Measurements from ENCODE around the gene RBM8A. TPM values are rescaled to one million over a fixed set of nuclear protein-coding genes. Genes with fewer than 3 reads are reported as not detected.

The RBM8A gene
- total RNA-seq, 2 experiments from 2014 or later = 293 to 330 TPM

DNA sequence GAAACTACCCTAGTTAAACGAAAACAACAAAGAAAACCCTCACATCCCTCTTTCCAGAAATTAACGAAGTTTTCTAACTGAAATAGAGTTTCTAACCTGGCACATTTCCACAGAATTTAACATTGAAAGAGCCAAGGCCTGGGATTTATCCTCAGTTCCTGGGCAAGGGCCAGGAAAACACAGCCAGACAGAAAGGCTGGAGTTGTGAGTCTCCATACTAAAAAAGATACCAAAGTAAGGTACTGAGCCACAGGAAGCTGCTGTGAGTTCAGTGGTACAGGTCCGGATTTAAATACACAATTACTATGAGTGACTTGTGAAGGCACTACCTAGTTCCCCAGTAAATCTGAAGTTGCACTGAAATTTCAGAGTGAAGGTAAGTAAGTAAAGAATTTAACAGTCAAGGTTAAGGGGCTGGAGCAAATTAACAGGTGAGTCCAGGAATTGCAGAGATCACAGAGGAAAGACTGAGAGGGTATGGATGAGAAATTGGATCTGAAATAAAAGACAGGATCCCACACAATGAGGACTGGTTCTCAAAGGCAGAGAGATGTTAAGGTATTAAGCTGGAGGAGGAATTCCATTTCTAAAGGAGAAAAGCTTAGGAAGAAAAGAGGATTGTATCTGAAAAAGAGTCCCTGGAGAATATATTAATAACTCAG, 29.6 kb upstream of the RBM8A start:
- Mint-ChIP-seq H3K4me3 (peak overlapping the region; percentile 87), H3K27me3 (no peaks in the 10 kb centered on the region), H3K36me3 (ENCODE audit: low read depth) (peaks cover 19% of the 10 kb centered on the region), H3K9me3 (ENCODE audit: low read depth) (no peaks in the 10 kb centered on the region), H3K27ac (peak overlapping the region; percentile 93), H3K4me1 (peaks cover 61% of the 10 kb centered on the region)
- no peak for DNase-seq
- POLR2A ChIA-PET = interaction anchor here (1.1 to 3.5 kb wide), 6 partner anchors 22 to 95 kb away, joined by 3 to 43 read pairs (median 8); partner anchors contain the start of gene RBM8A
- intact Hi-C loops (cut with DNase I, micrococcal nuclease) = loop anchor here (1.0 to 2.0 kb wide), 6 partner anchors 7 to 98 kb away; partner anchors contain the start of genes ANKRD34A (in 1 of the 2), ANKRD35 (in 1 of the 2), PIAS3 (in 1 of the 2) and POLR3GL (in 1 of the 2)
- CTCF ChIA-PET = interaction anchor here (0.5 to 5.1 kb wide), 6 partner anchors 8 to 359 kb away, joined by 3 to 38 read pairs (median 4); partner anchors contain the start of genes ANKRD34A, POLR3GL and RBM8A
- no peak for ATAC-seq

GRCh38 chr1:145956361-145956760, 29.1 kb upstream of the RBM8A start:
- peak overlapping the region; percentile 87 for H3K4me3 Mint-ChIP-seq
- ChIA-PET POLR2A (interaction anchor here (0.7 to 3.5 kb wide), 3 partner anchors 28 to 95 kb away, joined by 3 to 43 read pairs (median 4); partner anchors contain the start of gene RBM8A), CTCF (interaction anchor here (0.5 to 5.1 kb wide), 5 partner anchors 8 to 97 kb away, joined by 3 to 38 read pairs (median 5); partner anchors contain the start of genes ANKRD34A, PIAS3, POLR3GL and RBM8A)
- peaks cover 66% of the 10 kb centered on the region for H3K4me1 Mint-ChIP-seq
- no peaks in the 10 kb centered on the region for H3K9me3 Mint-ChIP-seq (ENCODE audit: low read depth)
- ATAC-seq (no peak), DNase-seq (no peak)
- H3K36me3 Mint-ChIP-seq (ENCODE audit: low read depth) = peaks cover 21% of the 10 kb centered on the region
- intact Hi-C loops (cut with DNase I, micrococcal nuclease) = loop anchor here in 1 of 2 experiments (1.0 to 2.0 kb wide), 2 partner anchors 8 to 98 kb away; partner anchors contain the start of genes ANKRD34A, PIAS3 and POLR3GL
- H3K27me3 Mint-ChIP-seq = no peaks in the 10 kb centered on the region
- peak overlapping the region; percentile 93 for H3K27ac Mint-ChIP-seq

- Mint-ChIP-seq H3K4me1 (peaks cover 70% of the 10 kb centered on the region), H3K27ac (peak overlapping the region; percentile 21), H3K4me3 (peak overlapping the region; percentile 1), H3K9me3 (ENCODE audit: low read depth) (no peaks in the 10 kb centered on the region), H3K36me3 (ENCODE audit: low read depth) (peaks cover 19% of the 10 kb centered on the region), H3K27me3 (no peaks in the 10 kb centered on the region)
- DNase-seq = no peak
- no peak for ATAC-seq
- CTCF ChIA-PET = interaction anchor here (0.6 to 5.1 kb wide), 8 partner anchors 9 to 96 kb away, joined by 3 to 38 read pairs (median 4); partner anchors contain the start of genes ANKRD34A, PIAS3, POLR3GL and RBM8A
- POLR2A ChIA-PET = no interaction called here
- intact Hi-C loops (cut with DNase I, micrococcal nuclease) = no loop called here
Observed at GRCh38 chr1:145955436-145955835, 28.2 kb upstream of the RBM8A start.

DNA sequence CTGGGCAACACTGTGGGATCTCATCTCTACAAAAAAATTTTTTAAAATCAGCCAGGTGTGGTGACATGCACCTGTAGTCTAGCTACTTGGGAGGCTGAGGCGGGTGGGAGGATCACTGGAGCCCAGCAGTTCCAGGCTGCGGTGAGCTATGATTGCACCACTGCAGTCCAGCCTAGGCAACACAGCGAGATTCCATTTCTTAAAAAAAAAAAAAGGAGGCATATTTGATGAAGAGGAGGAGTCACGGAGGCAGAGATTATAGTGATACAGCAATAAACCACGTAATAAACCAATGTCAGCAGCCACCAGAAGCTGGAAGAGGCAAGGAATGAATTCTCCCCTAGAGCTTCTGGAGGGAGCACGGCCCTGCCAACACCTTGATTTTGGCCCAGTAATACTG, 26.6 kb upstream of the RBM8A start:
- no peak overlapping the region for H3K4me3 Mint-ChIP-seq
- H3K9me3 Mint-ChIP-seq (ENCODE audit: low read depth) = no peaks in the 10 kb centered on the region
- ATAC-seq (no peak), DNase-seq (no peak)
- intact Hi-C loops (cut with DNase I, micrococcal nuclease) = no loop called here
- H3K27me3 Mint-ChIP-seq = no peaks in the 10 kb centered on the region
- H3K27ac Mint-ChIP-seq = no peak overlapping the region
- ChIA-PET POLR2A (interaction anchor here (0.5 kb wide), 1 partner anchor 10 kb away, joined by 3 read pairs; no protein-coding TSS in a partner anchor), CTCF (interaction anchor here (0.6 to 1.3 kb wide), 3 partner anchors 108 to 130 kb away, joined by 3 to 6 read pairs (median 3); partner anchors contain the start of genes NUDT17, POLR3C and RNF115)
- H3K36me3 Mint-ChIP-seq (ENCODE audit: low read depth) = peaks cover 20% of the 10 kb centered on the region
- peaks cover 69% of the 10 kb centered on the region for H3K4me1 Mint-ChIP-seq

DNA sequence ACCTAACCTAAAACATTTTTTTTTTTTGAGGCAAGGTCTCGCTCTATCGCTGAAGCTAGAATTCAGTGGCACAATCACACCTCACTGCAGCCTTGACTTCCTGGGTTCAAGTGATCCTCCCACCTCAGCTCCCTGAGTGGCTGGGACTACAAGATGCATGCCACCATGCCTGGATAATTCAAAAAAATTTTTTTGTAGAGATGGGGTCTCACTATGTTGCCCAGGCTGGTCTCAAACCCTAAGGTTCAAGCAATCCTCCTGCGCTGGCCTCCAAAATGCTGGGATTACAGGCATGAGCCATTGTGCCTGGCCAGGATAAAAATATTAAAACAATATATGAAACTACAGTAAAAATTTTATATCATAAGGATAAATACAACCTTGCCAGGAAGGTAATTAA, 25.6 kb upstream of the RBM8A start:
- Mint-ChIP-seq H3K9me3 (ENCODE audit: low read depth) (no peaks in the 10 kb centered on the region), H3K27ac (no peak overlapping the region), H3K4me1 (peaks cover 64% of the 10 kb centered on the region), H3K36me3 (ENCODE audit: low read depth) (peaks cover 20% of the 10 kb centered on the region), H3K27me3 (no peaks in the 10 kb centered on the region), H3K4me3 (no peak overlapping the region)
- intact Hi-C loops (cut with DNase I, micrococcal nuclease) = no loop called here
- DNase-seq (no peak), ATAC-seq (no peak)
- POLR2A ChIA-PET = no interaction called here
- CTCF ChIA-PET = interaction anchor here (0.7 to 1.3 kb wide), 2 partner anchors 26 to 80 kb away, joined by 3 read pairs; partner anchors contain the start of gene RBM8A

- POLR2A ChIA-PET = no interaction called here
- H3K4me1 Mint-ChIP-seq = peaks cover 66% of the 10 kb centered on the region
- intact Hi-C loops (cut with DNase I, micrococcal nuclease) = no loop called here
Observed at GRCh38 chr1:145951526-145951925, 24.2 kb upstream of the RBM8A start.

GRCh38 chr1:145949219-145949618, 21.9 kb upstream of the RBM8A start:
- Mint-ChIP-seq H3K27ac (peak overlapping the region; percentile 48), H3K36me3 (ENCODE audit: low read depth) (peaks cover 25% of the 10 kb centered on the region), H3K4me3 (no peak overlapping the region), H3K4me1 (peaks cover 48% of the 10 kb centered on the region), H3K9me3 (ENCODE audit: low read depth) (no peaks in the 10 kb centered on the region), H3K27me3 (no peaks in the 10 kb centered on the region)
- ATAC-seq (no peak), DNase-seq (no peak)
- POLR2A ChIA-PET = no interaction called here
- CTCF ChIA-PET = interaction anchor here (0.9 kb wide), 1 partner anchor 16 kb away, joined by 3 read pairs; no protein-coding TSS in a partner anchor
- intact Hi-C loops (cut with DNase I, micrococcal nuclease) = no loop called here

More at GRCh38 chr1:145951526-145951925, 24.2 kb upstream of the RBM8A start:
- CTCF ChIA-PET = interaction anchor here (1.1 to 1.3 kb wide), 2 partner anchors 11 to 25 kb away, joined by 3 read pairs; partner anchors contain the start of gene RBM8A
- DNase-seq (no peak), ATAC-seq (no peak)
- no peak overlapping the region for H3K27ac Mint-ChIP-seq
- H3K27me3 Mint-ChIP-seq = no peaks in the 10 kb centered on the region
- H3K9me3 Mint-ChIP-seq (ENCODE audit: low read depth) = no peaks in the 10 kb centered on the region
- no peak overlapping the region for H3K4me3 Mint-ChIP-seq
- H3K36me3 Mint-ChIP-seq (ENCODE audit: low read depth) = peaks cover 21% of the 10 kb centered on the region

DNA sequence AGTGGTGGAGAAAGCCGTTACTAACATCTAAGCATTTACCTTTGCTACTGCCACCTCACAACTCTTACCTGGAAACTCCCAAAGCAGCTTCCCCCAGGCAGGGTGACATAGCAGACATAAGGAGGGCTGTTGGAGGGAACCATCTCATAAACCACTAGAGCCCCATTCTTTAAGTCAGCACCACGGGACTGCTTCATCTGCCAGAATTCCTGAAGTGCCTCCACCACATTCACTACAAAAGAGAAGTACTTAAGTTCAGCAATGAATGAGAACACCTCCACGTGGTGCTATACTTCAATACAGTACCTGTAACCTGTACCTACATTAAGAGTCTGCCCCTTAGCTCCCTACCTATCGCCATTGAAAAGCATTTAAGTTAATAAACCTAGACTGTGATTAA, 20.3 kb upstream of the RBM8A start:
- Mint-ChIP-seq H3K27ac (no peak overlapping the region), H3K27me3 (no peaks in the 10 kb centered on the region), H3K36me3 (ENCODE audit: low read depth) (peaks cover 25% of the 10 kb centered on the region), H3K4me3 (no peak overlapping the region), H3K9me3 (ENCODE audit: low read depth) (no peaks in the 10 kb centered on the region), H3K4me1 (peaks cover 37% of the 10 kb centered on the region)
- ChIA-PET CTCF (no interaction called here), POLR2A (no interaction called here)
- intact Hi-C loops (cut with DNase I, micrococcal nuclease) = no loop called here
- DNase-seq = no peak
- ATAC-seq = no peak

DNA sequence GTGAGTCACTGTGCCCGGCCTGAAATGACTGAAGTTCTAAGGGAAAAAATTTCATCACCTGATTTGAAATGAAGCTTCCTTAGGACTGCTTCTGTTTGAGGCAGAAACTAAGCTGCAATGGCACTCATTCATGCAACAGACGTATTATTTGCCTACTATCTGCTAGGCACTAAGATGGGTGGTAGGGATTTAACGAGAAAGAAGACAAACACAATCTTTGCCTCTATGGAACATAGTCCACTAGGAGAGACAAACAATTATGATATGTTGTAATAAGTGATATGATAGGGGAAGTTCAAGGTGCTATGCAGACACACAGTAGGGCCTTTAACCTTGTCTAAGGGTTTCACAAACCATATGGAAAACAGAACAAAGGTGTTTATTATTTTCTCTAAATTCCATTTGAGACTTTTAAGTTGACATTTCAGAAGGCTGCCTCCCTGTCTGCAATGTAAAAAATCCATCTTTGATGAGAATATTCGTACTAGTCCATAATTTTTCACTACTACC, 19.2 kb upstream of the RBM8A start:
- no peak for DNase-seq
- H3K36me3 Mint-ChIP-seq (ENCODE audit: low read depth) = peaks cover 22% of the 10 kb centered on the region
- POLR2A ChIA-PET = no interaction called here

DNA sequence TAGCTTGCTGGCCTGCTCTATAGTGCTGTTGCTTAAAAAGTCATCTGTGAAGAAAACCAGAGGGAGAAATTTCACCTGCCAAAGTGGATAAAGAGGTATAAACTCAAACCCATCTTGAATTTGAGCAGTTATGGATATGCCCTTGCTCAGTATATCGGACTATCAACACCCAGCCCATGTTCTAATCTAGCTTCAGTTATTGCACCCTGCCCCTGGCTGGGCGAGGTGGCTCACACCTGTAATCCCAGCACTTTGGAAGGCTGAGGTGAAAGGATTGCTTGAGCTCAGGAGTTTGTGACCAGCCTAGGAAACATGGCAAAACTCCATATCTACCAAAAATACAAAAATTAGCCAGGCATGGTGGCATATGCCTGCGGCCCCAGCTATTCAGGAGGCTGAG, 17.2 kb upstream of the RBM8A start:
- Mint-ChIP-seq H3K4me1 (peaks cover 15% of the 10 kb centered on the region), H3K27me3 (no peaks in the 10 kb centered on the region), H3K27ac (no peak overlapping the region), H3K4me3 (no peak overlapping the region), H3K36me3 (ENCODE audit: low read depth) (peaks cover 26% of the 10 kb centered on the region), H3K9me3 (ENCODE audit: low read depth) (no peaks in the 10 kb centered on the region)
- no peak for DNase-seq
- ChIA-PET POLR2A (interaction anchor here (0.6 to 0.8 kb wide), 2 partner anchors 9 to 26 kb away, joined by 3 read pairs; partner anchors contain the start of gene PEX11B), CTCF (interaction anchor here (1.3 to 1.4 kb wide), 2 partner anchors 70 to 100 kb away, joined by 3 to 4 read pairs; partner anchors contain the start of gene NUDT17)
- intact Hi-C loops (cut with DNase I, micrococcal nuclease) = no loop called here
- no peak for ATAC-seq

More for the DNA sequence above, 19.2 kb upstream of the RBM8A start:
- Mint-ChIP-seq H3K27ac (peak overlapping the region; percentile 56), H3K4me1 (peaks cover 29% of the 10 kb centered on the region), H3K27me3 (no peaks in the 10 kb centered on the region), H3K9me3 (ENCODE audit: low read depth) (no peaks in the 10 kb centered on the region), H3K4me3 (no peak overlapping the region)
- ATAC-seq = no peak
- CTCF ChIA-PET = no interaction called here
- intact Hi-C loops (cut with DNase I, micrococcal nuclease) = no loop called here

- ChIA-PET CTCF (interaction anchor here (0.6 to 1.3 kb wide), 5 partner anchors 15 to 72 kb away, joined by 3 to 5 read pairs (median 3); partner anchors contain the start of gene LIX1L), POLR2A (interaction anchor here (0.6 kb wide), 1 partner anchor 91 kb away, joined by 5 read pairs; no protein-coding TSS in a partner anchor)
- Mint-ChIP-seq H3K4me1 (peaks cover 7% of the 10 kb centered on the region), H3K27ac (no peak overlapping the region), H3K27me3 (no peaks in the 10 kb centered on the region), H3K36me3 (ENCODE audit: low read depth) (peaks cover 24% of the 10 kb centered on the region), H3K4me3 (no peak overlapping the region), H3K9me3 (ENCODE audit: low read depth) (no peaks in the 10 kb centered on the region)
- ATAC-seq = no peak
- DNase-seq = no peak
- intact Hi-C loops (cut with DNase I, micrococcal nuclease) = no loop called here
Observed at GRCh38 chr1:145942871-145943270, 15.6 kb upstream of the RBM8A start.

Data from activated CD4-positive, alpha-beta T cell treated with anti-CD3 and anti-CD28 coated beads for 36 hours (primary cell).